HG02938 (cell line): Measurements from ENCODE around the gene ZEB1.
"Not testable (repeated sequence)": the region's sequence is repeated elsewhere in the genome, so short reads cannot be mapped to it uniquely, and the experiment has no call there.

ENCODE experiments used
- ATAC-seq: cut with Tn5 transposase; IDR thresholded peaks from one replicate; pipeline ENCODE4 v1.9.1; 2021; ENCODE audit warnings: mild to moderate bottlenecking, moderate library complexity; ENCODE audit not compliant: unreplicated experiment

ZEB1 gene

GRCh38 chr10:31479752-31480151 is 160.7 kb downstream of the ZEB1 start:
- no peak for ATAC-seq

DNA sequence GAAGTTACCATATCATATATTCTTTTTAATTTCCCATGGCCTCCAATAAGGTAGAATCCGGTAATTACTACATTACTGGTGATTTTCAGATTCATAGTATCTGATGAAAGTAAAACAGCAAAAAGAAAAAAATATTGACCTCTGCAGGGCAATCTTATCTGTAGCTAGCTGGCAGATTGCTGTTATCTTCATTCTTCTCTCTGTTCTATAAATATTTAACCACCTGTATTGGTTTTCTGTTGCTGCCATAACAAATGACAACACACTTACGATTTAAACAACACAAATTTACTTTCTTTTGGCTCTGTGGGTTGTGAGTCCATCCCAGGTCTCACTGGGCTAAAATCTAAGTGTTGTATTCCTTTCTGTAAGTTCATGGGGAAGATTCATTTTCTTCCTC is 164.5 kb downstream of the ZEB1 start:
- no peak for ATAC-seq

DNA sequence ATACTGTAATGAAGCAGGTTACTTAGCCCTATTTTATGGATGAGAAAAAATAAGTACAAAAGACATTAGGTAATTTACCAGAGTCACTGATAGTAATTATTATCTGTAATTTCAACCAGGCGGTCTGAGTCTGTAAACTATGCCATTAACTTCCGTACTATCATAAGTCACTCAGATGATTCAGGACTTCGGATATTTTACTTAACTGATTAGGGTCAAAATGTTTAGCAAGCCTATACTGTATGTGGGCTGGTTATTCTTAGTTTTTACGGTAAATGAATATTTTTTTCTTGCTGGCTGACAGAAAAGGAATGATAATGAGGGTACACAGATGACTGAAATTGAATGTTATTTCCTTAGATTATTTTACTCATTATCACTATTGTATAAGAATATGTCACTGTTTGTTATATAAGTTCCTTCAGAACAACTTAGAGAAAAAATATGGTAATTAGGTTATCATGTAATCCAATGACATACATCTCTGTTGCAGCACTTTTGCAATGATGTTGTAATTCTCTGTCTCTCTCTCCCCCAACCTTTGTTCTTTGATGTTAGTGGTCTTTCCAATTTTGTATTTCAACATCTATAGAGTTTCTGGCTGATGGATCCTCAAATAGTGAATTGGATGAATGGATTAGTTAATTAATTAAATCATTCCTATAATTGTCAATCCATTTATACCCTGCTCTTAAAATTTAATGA is 165.6 kb downstream of the ZEB1 start:
- ATAC-seq: no peak

GRCh38 chr10:31490858-31491504 is 172.0 kb downstream of the ZEB1 start:
- no peak for ATAC-seq

DNA sequence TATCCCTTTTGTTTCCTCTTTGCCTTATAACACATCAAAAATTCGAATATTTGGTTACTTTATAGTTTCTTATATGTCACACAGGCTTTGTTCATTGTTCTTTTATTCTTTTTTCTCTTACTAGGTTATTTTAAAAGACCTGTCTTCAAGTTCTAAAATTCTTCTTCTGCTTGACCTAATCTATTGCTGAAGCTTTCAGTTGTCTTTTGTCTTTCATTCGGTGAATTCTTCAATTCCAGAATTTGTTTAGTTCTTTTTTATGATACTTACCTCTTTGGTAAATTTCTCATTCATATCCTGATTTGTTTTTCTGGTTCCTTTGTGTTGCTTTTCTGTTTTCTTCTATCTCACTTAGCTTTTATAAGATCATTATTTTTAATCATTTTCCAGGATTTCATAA is 188.4 kb downstream of the ZEB1 start:
- ATAC-seq: no peak

- ATAC-seq: no peak
Observed at GRCh38 chr10:31508234-31508633, 189.2 kb downstream of the ZEB1 start.

- no peak for ATAC-seq
Observed at GRCh38 chr10:31508882-31509281, 189.9 kb downstream of the ZEB1 start.

- ATAC-seq: no peak
Observed at GRCh38 chr10:31509989-31510388, 191.0 kb downstream of the ZEB1 start.

DNA sequence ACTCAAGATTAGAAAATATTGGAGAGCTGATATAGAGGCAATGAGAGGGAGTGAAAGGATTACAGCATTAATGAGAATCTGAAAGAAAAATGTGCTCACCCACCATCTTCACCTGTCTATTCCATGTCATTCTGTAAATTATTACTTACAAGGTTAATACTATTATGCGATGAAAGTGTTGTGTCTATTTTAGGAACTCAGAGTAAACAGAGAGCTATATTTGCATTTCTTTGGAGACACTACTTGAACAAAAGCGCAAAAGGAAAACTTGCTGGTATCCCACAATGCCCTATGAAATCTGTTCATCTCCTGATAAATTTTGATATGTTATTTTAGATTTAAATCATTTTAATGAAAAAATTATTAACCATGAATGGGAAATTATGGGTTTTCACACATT is 196.1 kb downstream of the ZEB1 start:
- no peak for ATAC-seq

DNA sequence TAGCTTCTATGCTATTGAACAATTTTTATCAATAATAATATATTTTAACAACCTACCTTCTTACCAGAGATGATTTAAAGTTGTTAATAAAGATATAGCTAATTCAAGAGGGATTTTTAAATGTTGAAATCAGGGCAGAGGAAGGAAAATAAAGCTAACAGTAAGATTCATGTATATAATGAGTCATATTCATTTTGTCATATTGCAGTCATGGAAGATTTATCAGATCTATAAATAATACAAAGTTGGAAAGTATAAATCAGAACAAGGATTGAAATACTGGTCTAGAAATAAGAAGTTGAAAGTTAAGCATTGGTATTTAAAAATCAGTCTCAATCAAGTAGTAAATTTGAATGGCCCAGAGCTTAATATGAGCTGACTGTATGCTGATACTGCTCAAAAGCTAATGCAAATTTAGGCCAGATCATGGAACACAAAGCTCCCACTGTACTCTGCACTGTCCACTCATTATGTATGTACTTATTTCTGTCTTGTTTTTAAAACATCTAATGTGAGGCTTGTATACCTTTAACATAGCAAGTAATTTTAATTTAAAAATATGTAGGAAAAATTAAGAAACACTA is 196.9 kb downstream of the ZEB1 start:
- ATAC-seq: no peak

- ATAC-seq: no peak
Observed at GRCh38 chr10:31520986-31521831, 202.2 kb downstream of the ZEB1 start.

DNA sequence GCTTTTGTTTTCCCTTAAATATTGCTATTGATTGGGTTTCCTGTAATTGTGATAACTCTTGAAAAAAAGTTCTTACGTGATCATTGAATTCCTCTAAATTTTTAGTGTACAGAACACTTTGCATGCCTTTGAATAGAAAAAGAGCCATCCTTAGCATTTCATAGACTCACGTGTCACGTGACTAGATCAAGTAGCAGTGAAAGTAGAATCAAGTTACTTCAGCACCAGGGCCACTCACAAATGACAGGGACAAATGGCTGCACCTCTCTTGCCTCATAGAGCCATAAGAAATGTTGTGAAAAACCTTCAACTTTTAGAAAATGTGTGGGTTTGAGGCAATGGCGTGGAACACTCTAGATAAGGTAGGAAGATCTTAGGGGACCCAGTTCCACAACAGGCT is 203.8 kb downstream of the ZEB1 start:
- ATAC-seq: no peak

DNA sequence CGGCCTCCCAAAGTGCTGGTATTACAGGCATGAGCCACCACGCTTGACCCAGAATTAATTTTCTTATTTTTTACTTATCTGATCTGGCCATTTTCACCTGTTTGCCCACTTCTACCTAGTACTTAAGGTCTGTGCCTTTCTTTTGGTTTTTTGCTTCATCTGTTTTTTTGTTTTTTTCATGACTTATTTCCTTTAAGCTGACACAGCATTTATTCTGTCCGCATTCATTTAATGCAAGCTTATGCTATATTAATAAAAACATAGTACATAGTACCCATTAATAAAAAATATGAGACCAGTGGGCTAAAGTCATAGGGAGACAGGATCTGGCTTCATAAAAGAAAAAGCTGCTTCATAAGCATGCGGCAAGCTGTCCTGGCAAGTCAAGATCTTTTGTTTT is 205.4 kb downstream of the ZEB1 start:
- no peak for ATAC-seq

- no peak for ATAC-seq
Observed at GRCh38 chr10:31526178-31526577, 207.2 kb downstream of the ZEB1 start.

DNA sequence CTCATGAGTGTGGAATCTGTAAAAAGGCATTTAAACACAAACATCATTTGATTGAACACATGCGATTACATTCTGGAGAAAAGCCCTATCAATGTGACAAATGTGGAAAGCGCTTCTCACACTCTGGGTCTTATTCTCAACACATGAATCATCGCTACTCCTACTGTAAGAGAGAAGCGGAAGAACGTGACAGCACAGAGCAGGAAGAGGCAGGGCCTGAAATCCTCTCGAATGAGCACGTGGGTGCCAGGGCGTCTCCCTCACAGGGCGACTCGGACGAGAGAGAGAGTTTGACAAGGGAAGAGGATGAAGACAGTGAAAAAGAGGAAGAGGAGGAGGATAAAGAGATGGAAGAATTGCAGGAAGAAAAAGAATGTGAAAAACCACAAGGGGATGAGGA is 207.7 kb downstream of the ZEB1 start:
- no peak for ATAC-seq

GRCh38 chr10:31528831-31529230 is 209.8 kb downstream of the ZEB1 start:
- ATAC-seq: no peak

- ATAC-seq: no peak
Observed at GRCh38 chr10:31536302-31536701, 217.3 kb downstream of the ZEB1 start.

DNA sequence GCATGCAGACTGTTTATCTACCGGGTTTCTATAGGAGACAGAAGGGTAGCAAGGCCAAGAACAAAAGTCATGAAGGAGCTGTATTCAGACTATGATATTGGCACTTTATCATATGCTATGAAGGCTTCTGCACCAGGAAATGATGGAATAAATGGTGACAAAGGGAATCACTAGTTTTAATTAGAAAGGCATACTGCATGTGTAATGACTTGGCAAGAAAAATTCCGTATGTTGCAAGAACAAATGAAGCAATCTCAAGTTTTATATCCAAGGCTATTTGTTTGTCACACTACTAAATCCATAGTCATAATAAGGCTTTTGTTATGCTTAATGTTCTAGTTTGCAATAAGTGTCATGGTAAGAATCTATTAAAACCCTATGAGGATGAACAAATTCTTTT is 230.9 kb downstream of the ZEB1 start:
- ATAC-seq: no peak

- no peak for ATAC-seq
Observed at GRCh38 chr10:31554556-31554955, 235.5 kb downstream of the ZEB1 start.

DNA sequence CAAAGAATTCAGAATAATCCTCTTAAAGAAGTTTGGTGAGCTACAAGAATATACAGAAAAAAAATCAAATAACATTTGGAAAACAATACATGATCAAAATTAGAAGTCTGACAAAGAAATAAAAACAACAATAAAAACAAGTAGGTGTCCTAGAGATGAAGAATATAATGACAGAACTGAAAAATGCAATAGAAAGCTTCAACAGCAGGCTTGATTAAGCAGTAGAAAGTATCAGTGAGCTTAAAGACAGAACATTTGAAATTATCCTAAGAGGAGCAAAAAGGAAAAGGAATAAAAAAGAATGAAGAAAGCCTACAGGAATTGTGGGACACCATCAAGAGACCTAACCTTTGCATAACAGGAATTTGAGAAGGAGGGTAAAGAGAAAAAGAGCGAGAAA is 238.8 kb downstream of the ZEB1 start:
- no peak for ATAC-seq

DNA sequence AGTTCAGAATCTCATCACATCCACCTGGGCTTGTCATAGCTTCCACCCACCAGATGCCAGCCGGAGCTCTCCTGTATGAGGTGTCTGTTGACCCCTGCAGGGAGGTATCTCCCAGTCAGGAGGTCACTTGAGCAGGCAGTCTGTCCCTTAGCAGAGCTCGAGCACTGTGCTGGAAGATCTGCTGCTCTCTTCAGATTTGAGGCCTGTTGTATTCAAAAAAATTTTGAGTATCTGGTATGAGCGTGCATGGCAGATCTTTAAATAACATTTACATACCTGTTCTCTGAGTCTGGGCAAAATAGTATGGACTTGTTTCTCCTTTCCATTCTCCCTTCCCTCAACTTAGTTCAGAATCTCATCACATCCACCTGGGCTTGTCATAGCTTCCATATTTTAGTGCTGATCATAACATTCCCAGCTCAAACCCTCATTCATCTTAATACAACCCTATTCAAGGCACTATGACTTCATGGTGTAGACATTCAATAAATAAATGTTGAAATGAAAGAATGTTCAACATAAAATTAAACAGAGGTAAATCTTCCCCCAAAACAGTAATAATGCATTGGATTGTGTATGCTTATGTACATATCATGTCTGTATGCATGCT is 249.3 kb downstream of the ZEB1 start:
- ATAC-seq: not testable (repeated sequence)
